Activated CD8-positive, alpha-beta memory T cell treated with anti-CD3 and anti-CD28 coated beads, Interleukin-2, amount 50 U/mL, for 24 hours (primary cell): Measurements from ENCODE around the gene TNP2.
A peak's percentile ranks its signal among the peaks of the same experiment; 100 is the strongest.

ENCODE experiments used
- DNase-seq: peaks from one replicate; pipeline ENCODE4 v3.0.0-alpha.2; 2020; ENCODE audit errors: extremely low read depth

The TNP2 gene

DNA sequence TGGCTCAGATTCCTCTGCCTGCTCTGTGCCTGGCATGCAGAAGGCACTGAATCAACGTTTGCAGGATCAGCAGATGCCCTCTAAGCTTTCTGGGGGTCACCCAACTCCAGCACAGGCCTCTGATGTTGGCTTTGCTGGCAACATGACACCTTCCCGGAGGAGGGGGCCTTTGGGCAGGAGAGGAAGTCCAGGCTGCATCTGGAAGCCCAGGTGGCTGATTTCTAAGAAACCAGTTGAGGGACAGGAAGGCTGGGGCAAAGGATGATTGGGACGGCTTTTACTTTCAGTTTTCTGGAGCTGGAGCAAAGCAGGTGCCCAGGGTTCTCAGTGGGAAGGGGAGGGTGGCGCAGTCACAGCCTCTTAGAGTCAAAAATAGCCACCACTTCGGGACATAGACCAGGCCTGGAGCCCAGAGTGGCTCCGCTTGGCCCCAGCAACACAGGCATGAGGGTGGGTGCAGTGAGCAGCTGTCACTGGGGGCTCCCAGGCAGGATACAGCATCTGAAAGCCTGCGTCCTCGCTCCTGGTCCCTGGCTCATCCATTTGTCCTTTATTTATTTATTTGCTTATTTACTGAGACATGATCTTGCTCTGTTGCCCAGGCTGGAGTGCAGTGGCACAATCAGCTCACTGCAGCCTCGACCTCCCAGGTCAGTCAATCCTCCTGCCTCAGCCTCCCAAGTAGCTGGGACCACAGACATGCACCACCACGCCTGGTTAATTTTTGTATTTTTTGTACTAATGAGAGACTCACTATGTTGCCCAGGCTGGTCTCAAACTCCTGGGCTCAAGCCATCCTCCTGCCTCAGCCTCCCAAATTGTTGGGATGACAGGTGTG, 28.3 kb downstream of the TNP2 start:
- no peak for DNase-seq

DNA sequence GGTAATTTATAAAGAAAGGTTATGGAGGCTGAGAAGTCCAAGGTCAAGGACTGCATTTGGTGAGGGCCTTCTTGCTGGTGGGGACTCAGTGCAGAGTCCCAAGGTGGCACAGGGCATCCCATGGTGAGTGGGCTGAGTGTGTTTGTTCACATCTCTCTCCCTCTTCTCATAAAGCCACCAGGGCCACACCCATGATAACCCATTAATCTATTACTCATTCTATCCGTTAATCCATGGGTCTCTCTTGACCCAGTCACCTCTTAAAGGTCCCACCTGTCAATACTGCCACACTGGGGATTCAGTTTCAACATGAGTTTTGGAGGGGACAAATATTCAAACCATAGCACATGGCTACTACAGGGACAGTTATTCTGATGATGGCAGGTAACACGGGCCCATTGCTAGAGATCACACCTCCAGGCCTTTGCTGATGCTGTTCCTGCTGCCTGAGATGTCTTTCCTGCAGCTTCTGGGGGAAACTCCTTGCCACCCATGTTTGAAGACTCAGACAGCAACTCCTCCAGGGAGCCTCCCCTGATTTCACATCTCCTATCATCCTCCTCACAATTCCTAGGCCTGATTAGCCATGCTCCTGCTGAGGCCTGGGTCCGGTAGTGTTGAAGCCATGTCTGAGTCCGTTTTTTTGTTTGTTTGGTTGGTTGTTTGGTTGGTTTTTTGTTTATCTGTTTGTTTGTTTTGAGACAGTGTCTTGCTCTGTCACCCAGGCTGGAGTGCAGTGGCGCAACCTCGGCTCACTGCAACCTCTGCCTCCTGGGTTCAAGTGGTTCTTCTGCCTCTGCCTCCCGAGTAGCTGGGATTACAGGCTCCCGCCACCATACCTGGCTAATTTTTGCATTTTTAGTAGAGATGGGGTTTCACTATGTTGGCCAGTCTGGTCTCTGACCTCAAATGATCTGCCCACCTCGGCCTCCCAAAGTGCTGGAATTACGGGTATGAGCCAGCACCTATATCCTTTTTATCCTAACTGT, 29.2 kb downstream of the TNP2 start:
- no peak for DNase-seq

DNA sequence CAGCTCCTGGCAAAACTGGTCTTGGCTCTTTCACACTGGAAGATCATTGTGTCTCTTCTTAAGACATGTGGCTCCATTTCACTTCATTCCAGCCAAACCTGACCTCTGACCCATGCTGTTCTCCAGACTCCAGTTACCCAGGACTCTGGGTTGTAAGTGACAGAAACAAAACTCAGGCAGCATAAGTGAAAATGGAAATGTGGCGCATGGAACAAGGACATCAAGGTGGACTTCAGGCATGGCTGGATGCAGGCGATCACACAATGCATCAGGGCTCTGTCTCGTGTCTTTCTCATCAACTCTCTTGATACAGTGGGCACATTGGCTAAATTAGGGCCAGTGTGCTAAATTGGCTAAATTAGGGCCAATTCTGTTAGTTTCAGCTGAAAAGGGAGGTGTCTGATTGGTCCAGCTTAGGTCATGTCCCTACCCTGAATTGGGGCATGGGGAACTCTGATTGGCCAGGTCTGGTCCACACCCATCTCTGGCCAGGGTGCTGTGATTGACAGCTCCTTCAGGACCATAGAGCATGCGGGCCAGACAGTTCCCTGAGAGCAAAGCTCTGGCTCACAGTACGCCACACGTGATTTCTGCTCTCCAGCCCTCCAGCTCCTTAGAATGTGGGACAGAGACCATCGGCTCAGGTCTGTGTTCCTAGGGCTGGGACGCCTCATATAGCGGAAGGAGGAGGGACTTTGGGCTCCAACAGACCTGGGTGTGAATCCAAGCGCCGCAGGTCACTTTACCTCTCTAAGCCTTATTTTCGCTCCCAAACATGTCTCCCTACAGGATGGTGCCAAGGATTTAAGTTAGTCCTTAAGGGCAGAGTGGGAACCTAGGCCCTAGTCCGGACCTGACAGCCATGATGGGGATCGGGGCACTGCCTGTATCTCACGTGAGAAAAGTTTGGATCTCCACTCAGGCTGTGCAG, 30.6 kb downstream of the TNP2 start:
- DNase-seq: no peak

DNA sequence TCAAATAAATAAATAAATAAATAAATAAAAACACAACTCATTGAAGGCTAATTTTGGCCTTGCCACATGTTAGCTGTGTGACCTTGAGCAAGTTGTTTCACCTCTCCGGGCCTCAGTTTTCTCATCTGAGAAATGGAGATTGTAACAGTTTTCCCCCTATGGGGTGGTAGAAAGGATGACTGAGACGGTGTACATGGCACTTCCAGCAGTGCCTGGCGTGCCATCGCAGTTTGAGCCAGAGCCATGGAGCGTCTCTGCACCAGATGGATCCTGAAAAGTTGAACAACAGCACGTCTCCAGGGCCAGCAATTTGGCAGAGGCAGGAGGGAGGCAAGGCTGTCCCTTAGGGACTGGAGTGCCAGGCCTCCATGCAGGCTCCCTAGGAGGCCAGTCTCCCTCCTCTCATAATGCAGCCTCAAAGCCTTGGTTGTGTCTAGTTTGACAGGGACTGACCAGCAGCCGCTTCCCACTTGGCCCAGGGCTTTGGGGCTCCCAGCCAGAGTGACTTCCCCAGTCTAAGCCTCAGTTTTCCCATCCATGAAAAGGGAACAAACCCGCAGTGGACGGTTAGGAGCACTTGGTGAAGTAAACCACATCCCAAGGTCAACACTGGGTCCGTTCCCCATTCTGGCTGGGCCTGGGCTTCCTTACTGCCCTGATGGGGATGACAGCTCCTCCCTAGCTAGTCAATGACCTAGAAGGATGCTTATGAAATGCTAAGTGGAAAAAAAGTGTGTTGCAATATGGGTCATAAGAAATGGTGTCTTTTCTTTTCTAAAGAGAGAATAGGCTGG, 32.5 kb downstream of the TNP2 start:
- no peak for DNase-seq

DNA sequence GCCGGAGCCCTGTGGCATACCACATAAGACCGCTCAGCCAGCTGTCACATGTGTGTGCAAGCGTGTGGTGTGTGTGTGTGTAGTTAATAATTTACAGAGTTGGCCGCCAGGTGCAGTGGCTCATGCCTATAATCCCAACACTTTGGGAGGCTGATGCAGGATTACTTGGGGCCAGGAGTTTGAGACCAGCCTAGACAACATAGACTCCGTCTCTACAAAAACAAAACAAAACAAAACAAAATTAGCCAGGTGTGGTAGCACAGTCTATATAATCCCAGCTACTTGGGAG, 33.5 kb downstream of the TNP2 start:
- DNase-seq: no peak

DNA sequence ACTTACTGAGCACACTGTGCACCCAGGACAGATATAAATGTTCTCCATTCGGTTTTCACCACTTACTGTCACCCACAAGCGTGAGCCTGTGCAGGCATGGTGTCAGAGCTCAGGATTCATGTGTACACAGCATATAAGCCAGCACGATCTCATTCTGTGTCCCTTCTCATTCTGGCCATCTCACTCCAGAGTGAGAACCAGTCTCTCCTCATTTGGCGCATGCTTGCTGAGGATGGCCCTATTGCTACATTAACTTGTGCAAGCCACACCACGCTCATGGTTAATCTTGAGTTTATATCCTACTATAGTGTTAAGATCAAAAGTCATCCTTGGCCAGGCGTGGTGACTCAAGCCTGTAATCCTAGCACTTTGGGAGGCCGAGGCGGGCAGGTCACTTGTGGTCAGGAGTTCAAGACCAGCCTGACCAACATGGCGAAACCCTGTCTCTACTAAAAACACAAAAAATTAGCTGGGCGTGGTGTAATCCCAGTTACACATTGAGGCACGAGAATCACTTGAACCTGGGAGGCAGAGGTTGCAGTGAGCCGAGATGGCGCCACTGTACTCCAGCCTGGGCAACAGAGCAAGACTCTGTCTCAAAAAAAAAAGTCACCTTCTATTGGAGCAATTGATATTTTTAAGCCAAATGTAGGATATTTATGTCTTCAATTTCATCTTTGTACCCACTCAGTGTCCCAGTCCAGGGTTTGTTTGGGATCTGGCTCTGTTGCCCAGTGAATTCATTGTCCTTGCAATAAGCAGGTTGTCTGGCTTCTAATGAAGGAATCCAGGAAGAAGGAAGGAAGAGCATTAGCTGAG, 34.0 kb downstream of the TNP2 start:
- no peak for DNase-seq

DNA sequence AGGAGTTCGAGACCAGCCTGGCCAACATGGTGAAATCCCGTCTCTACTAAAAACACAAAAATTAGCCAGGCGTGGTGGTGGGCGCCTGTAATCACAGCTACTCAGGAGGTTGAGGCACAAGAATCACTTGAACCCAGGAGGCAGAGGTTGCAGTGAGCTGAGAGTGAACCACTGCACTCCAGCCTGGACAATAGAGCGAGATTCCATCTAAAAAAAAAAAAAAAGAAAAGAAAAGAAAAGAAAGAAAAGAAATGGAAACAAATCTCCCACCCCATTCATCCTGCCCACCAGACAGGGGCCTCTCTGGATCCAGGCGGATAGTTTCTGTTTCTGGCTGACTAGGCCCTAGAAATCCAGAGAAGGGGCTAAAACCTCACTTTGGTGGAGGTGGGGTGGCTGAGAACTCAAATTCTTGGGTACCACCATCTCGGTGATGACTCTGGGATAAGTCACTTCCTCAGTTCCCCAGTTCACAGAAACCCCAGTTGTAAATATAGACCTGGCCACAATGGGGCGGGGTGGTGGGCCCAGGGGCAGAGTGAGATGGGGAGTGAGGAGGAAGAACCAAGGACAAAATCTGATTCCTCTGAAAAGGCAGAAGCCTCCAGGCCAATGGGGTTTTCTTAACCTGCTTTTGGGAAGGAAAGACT, 35.3 kb downstream of the TNP2 start:
- DNase-seq: no peak

DNA sequence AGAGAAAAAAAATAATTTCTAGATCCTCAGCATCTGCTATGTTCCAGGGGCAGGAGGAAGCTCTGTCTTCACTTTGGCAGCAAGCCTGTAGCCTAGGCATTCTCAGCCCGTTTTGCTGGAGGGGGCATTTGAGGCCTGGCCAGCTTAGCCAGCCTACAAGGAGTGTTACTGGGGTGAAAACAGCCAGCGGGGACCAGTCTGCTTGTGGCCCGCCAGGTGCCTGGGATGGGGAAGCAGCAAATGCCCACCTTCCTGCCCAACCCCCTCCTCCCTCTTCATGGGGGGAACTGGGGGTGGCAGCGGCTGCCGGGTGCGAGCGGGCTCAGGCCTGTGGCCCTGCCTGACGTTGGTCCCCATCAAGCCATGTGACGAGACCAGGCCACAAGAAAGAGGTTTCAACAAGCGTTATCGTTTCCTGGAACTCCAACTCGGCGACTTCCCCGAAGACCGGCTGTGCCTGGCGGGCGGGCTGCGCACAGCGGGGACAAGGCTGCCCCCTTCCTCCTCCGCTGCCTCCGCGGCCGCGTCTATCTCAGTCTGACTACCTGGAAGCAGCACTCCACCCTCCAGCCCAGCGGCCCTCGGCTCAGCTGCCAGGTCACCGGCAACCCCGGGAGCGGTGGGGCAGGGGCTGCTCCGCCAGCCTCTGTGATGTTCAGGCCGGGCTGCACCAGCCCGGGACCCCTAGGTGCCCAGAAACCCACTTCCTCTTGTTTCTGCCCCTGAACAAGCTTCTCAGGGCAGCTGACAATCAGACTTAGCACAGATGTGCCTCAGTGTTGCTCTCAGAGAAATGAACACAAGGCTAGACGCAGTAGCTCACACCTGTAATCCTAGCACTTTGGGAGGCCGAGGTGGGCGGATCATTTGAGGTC, 36.0 kb downstream of the TNP2 start:
- DNase-seq: peak; percentile 86

DNA sequence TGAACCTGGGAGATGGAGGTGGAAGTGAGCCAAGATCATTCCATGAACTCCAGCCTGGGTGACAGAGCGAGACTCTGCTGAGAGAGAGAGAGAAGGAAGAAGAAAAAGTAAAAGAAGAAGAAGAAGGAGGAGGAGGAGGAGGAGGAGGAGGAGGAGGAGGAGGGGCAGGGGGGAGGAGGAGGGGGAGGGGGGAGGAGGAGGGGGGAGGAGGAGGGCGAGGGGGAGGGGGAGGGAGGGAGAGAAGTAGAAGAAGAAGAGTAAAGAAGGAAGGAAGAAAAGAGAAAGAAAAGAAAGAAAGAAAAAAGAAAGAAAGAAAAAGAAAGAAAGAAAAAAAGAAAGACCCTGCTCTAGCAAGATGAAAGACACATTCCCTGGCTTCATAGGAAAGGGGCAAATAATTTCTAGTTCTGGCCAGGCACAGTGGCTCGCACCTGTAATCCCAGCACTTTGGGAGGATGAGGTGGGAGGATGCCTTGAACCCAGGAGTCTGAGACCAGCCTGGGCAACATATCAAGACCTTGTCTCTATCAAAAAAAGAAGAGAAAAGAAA, 36.7 kb downstream of the TNP2 start:
- DNase-seq: no peak

DNA sequence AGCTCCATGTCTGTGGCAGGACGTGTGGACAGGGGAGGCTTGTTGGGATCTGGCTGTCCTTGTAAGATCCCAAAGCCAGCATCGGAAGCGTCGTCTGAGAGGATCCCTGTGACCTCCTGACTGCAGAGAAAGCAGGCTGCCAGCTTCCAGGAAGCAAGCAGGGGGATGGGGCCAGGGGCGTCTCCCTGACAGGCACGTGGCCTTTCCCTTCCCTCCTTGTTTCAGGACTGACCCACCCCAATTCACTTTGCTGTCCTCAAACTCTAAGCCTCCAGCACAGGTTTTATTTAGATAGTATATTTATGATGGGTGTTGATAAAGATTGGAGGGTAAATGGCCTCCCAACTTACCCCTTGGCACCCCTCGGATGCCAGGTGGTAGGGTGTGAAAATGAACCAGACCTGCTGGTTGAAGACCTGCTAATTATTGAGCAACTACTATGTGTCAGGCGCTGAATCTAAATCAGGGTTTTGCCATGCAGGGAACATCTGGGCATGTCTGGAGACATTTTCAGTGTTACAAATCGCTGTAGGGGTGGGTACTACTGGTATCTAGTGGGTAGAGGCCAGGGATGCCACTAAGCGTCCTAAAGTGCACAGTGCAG, 37.7 kb downstream of the TNP2 start:
- no peak for DNase-seq

DNA sequence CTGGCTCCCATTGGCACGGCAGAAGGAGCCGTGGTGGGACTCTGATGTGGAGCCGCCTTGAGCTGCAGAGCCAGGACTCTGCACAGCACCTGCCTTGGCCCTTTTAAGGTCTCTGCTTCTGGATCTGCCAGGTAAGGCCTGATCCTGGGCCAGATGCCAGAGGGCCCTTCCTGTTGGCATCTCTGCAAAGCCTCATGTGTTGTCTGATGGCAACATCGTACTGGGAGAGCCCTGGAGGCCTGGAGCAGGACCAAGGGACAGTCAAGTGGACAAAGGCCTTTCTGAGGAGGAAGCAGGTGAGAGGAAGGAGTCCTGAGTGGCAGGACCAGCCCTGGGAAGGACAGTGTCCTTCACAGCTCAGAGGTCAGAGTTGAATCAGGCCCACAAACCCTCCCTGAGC, 39.2 kb downstream of the TNP2 start:
- no peak for DNase-seq

DNA sequence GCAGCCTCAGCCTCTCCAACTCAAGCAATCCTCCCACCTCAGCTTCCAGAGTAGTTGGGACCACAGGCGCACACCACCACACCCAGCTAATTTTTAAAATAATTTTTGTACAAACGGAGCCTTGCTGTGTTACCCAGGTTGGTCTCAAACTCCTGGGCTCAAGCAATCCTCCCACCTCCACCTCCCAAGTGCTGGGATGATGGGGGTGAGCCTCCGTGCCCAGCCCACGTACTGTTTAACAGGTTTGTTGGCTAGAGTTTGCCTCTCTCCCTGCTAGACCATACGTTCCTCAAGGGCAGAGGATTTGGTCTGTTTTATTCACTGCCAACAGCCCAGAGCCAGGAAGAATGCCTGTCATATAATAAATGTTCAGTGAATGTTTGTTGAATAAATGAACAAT, 39.7 kb downstream of the TNP2 start:
- no peak for DNase-seq

DNA sequence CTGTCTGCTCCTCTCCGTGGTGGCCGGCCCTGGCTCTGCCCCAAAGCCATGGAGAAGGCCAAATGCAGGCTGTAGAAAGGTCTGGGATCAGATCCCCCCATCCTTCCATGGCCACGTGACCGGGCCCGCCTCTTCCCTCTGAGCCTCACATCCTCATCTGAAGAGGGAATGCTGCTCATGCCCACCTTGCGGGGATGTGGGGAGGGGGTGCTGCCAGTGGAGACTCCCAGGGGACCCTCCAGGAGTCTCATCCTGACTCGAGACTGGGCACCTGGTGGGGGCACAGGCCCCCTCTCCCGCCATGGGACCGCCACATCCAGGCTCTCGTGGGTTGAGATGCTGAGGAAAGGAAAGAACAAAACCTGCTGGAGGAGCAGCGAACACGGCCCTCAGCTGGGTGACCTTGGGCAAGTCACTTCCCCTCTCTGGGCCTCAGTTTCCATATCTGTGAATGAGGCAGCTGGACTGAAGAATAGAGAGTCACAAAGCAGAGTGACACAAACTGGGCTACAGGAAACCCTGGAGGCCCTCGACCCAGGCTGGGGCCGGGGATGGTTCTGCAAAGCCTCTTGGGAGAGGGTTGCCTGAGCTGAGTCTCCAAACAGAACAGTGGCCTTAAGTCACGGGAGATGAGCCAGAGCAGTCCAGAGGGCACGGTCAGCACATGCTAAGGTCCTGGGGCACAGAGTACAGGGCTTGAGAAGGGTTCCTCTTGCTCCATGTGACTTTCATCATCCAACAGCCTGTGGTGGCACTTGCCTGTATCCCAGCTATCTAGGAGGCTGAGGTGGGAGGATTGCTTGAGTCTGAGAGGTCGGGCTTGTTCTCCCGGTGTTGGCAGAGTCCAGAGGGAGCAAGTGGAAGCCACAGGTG, 43.2 kb downstream of the TNP2 start:
- no peak for DNase-seq

DNA sequence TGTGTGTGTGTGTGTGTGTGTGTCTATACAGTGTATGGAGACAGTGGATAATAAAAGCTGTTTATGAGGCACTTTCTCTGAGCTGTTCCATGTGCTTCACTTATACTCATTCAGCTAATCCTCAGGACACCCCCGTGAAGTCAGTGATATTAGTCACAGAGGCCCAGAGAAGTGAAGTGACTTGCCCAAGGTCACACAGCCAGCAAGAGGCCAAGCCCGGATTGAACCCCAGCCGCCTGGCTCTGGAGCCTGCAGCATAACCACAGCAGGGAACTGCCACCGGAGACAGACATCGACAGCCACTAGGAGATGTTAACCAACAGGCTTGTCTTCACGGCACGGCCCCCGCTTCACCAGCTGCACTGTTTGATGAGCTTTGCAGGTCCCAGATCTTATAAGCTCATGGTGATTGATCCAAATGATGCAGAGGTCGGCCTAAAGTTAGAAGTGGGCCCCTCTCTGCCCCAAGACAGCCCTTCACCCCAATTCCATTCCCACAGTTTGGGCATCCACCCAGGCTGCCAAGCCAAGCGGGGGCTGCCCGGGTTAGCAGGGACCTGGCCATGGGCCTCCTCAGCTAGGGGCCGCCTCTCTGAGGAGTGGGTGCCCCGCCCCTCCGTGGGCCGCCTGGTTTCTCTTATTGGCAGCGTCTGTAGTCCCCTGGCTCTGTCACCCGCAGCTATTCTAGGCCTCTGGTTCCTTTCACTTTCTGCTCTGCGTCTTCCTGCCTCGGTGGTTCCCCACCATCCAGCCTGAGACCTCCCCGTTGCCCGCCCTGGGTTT, 44.0 kb downstream of the TNP2 start:
- peak; percentile 77 for DNase-seq

DNA sequence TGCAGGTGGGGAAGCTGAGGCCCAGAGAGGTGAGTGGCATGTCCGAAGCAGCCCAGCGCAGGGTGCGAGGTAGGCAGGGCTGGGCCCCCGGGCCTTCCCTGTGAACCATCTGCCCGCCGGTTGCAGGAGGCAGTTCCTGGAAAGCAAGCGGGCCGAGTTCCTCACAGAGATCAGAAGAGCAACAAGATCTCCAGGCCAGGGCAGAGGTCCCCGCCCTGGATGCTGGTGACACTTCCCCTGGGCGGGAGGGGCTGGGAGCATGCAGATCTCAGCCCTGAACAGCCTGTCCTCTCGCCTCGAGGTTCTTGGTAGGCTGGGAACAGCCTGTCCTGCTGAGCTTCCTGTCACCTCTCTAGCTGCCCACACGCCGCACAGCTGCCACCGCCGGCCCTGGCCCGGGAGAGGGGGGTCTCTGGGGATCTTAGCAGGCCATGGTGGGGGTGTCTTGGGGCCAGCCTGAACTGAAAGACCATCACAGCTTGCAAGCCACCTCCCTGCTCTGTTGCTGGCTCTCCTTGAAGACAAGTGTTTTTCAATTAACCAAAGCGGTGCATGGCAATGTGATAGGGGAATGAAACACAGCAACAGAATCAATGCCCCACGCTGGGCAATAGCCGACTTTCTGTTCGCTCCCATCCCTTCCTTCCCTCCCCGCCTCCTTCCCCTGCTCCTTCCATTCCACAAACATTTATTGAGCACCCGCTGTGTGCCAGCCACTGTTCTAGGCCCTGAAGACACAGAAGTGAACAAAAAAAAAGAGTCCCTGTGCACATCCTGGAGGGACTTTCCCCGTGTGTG, 44.8 kb downstream of the TNP2 start:
- DNase-seq: peak; percentile 29
